Stimulated activated CD8-positive, alpha-beta memory T cell treated with anti-CD3 and anti-CD28 coated beads, Interleukin-15, amount 100 ng/mL, for 48 hours (primary cell): ENCODE data around the gene MTHFR.
A peak's percentile ranks its signal among the peaks of the same experiment; 100 is the strongest.

ENCODE experiments used
- DNase-seq, 2 donors: peaks; one replicate each; pipeline ENCODE4 v3.0.0-alpha.2; 2020; ENCODE audit warnings: low read depth in 2 of 2

MTHFR gene

DNA sequence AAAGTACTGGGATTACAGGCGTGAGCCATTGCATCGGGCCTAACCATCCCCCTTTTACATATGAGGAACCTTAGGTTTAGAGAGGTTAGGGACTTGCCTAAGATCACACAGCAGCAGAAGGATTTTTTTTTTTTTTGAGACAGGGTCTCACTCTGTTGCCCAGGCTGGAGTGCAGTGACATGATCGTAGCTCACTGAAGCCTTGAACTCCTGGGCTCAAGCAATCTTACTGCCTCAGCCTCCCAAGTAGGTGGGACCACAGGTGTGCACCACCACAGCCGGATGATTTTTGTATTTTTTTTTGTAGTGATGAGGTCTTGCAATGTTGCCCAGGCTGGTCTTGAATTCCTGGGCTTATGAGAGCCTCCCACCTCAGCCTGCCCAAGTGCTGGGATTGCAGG lies 46.0 kb downstream of the MTHFR start:
- DNase-seq = no peak

GRCh38 chr1:11757047-11757446 lies 48.7 kb downstream of the MTHFR start:
- no peak for DNase-seq

- no peak for DNase-seq
Observed at GRCh38 chr1:11753555-11754208, 52.1 kb downstream of the MTHFR start.

DNA sequence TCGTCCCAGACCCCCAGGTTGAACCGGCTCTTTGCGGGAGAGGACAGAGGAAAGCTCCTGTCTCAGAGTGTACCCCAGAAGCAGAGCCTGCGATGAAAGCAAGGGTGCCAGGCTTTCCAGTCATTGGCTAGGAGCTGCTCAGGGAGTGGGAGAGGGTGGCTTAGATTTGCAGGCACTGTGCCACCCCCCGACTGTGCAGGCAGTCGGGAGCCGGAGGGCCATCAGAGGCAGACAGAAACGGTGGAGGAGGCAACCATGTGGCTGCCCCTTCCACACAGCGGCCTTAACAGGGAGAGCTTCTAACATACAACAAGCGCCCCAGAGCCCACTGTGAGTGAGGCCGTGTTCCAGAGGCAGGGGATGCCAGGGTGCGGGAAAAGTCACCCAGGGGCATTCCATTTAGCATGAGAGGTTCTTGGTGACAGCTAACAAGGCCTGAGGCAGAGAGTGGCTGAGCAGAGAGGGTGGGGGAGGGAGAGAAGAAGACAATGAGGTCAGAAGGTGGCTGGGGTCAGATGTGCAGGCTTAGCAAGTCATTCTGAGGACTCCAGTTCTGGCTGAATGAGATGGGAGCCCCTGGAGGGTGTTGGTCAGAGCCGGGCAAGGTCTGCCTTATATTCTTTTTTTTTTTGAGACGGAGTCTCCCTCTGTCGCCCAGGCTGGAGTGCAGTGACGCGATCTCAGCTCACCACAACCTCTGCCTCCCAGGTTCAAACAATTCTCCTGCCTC lies 53.2 kb downstream of the MTHFR start:
- no peak for DNase-seq

DNA sequence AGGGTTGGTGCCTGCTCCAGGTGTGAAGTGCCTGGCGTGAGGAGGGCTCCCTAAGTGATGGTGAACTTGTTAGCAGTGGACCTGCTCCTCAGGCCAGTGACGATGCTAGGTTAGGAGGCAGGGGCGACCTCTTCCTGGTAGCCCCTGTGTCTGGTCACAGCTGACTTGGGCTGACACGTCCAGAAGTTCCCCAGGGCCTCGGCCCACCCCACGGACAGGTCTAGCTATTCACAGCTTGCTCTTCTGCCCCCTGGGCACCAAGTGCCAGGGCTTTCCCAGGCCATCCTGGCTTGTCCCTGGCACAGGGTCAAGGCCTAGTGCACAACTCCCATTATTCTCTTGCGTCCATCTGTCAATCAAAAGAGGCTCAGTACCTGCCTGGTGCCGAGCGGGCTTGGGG lies 54.7 kb downstream of the MTHFR start:
- DNase-seq = no peak

DNA sequence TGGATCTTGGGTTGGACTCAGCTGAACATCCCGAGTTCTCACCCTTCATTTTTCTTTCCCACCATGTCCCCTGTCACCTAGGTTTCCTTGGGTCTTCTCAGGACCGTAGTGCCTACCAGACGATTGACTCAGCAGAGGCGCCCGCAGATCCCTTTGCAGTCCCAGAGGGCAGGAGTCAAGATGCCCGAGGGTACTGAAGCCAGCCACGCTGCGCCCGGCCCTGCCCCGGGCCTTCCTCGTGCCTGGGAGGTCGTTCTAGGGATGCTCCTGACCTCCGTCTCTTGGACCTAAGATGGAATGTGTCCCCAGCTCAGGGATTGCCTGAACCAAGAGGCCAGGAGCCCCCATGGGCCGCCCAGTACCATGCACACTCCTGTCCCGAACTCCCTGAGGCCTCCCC lies 55.8 kb downstream of the MTHFR start:
- no peak for DNase-seq

GRCh38 chr1:11749203-11749689 lies 56.5 kb downstream of the MTHFR start:
- peak; percentile 32 to 34 for DNase-seq

DNA sequence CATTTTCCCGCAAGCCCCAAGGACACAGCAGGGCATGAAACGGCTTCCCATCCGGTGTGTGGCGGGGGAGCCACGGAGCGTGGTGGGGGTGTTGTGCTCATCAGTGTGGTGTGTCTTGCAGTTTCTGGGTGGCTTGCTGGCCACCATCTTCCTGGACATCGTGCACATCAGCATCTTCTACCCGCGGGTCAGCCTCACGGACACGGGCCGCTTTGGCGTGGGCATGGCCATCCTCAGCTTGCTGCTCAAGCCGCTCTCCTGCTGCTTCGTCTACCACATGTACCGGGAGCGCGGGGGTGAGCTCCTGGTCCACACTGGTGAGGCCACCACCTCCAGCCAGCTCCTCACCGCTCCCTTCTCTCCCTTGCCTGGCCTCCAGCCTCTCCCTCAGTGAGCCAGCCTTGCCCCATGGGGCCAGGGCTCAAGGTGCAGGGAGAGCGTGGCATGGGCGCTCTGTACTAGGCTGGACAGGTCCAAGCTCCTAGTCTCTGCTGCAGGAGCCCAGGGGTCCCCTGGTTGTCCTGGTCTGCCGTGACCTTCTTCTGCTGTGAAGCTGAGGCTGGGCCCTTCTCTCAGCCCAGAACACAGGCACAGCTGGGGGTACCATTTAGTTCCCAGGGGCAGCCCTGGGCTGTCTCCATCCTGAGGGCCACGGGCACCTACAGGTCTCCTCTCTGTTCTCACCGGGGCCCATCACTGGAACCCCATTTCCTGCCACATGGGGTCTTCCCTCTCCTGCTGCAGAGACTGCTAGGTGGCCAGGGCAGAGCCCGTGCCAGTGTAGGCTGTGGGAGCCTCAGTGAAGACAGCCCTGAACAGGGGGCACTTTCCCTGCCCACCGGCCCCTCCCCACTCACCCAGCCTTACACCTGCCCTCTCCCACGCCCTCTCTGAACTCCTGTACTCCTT lies 57.2 kb downstream of the MTHFR start:
- DNase-seq = no peak

DNA sequence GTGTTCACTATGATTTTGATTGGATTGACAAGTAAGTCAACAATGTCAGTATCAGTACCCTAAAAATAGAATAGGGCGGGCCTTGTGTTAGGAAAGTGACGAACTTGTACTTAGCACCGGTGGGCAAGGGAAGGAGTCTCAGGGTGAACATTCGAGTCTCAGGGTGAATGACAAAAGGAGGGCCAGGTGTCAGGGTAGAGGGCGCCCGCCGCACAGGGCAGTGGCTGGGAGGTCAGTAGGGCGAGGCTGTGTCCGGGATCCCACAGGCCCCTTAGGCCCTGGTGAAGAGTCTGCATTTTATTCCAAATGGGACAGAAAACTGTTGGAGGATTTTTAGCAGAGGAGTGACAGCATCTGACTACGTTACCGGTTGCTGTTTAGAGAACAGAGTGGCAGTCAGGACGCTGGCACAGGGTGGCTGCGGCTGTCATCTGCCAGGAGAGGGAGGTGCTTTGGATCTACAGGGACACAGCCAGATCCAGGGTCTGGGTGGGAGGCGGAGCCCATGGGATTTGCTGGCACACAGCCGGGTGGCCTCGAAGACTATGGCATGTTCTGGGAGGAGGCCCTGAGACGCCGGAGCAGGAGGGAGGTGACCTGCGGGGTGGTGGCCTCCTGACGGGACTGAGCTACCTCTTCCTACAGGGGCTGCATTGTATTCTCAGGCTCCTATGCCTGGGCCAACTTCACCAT lies 58.8 kb downstream of the MTHFR start:
- no peak for DNase-seq

DNA sequence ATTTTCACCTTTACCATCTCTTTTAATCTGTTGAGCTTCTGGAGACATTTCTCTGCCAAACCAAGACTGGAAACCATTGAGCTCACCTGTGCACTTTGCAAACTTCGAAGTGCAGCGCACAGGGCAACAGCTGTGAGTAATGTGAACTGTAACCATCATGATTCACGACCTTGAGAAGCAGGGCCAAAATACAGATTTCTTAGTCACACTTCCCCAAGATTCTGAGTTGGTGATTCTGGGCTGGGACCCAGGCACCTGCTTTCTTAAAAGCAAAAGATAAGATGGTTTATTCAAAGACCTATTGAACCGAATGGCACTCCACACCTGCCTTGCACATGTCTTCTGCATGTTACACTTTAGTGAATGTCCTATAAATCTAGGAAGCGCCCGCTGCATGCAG lies 59.7 kb downstream of the MTHFR start:
- DNase-seq = no peak

GRCh38 chr1:11744287-11744686 lies 61.5 kb downstream of the MTHFR start:
- DNase-seq = no peak

DNA sequence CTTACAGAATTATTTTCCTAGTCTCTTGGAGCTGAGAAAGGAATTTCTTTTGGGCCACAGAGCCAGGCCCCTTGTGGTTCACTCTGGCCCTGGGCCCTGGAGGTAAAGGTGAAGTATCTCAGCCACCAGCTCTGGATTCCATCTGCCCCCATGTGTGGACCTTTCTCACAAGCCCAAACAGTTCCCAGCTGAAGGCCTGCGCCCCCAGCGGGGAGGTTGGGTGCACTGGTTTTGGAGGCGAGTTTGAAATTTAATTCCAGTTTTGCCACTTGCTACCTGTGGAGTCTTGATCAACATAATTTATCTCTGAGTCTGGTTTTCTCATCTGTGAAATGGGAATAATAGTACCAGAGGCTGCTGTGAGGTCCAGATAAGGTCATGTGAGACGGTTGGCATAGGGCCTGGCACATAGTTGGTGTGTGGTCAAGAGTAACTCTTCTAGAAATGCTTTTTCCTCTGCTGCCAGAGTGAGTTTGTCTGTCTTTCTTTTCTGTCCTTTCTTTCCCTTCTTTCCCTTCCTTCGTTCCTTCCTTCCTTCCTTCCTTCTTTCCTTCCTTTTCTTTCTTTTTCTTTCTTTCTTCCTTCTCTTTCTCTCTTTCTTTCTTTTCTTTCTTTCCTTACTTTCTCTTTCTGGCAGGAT lies 63.7 kb downstream of the MTHFR start:
- no peak for DNase-seq

- no peak for DNase-seq
Observed at GRCh38 chr1:11741482-11741881, 64.3 kb downstream of the MTHFR start.

GRCh38 chr1:11740258-11741192 lies 65.2 kb downstream of the MTHFR start:
- peak; percentile 14 to 26 for DNase-seq

GRCh38 chr1:11738783-11739182 lies 67.0 kb downstream of the MTHFR start:
- no peak for DNase-seq

GRCh38 chr1:11738096-11738495 lies 67.7 kb downstream of the MTHFR start:
- DNase-seq = no peak

DNA sequence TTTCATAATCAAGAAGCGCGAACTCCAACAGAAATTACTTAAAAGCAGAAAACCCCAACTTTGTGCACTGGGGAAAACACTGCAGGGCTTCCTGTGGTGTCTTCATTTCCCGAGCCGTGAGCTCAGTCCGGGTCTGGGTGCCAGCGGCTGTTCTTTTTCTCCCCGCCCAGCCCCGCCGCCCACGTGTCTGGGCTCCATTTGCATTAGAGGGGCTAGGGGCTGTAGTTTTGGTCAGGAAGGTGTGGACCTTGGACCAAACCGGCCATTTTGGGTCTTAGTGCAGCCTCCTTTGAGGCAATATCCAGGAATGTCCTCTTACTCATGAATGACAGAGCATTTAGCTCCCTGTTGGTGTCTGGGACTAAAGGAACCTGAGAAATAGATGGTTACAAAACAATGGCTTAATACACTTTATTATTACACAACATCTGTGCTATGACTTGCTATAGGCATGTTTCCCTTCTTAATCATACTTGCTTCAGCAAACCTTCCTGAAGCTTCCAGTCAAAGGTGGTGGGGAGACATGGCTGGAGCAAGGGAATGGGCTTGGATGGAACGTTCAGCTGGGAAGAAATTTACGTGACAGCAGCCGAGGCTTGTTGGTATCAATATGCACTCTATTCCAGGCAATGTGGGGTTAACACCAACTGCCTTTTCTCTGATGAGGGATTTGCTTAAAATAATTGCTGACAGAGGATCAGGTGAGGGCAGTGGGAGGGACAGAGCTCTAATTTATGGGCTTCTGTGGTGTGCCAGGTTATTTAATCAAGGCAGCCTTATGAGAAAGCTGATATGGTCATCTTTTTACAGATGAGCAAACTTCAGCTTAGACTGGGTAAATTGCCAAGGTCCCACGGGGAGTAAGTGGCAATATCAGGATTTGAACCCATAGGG lies 68.8 kb downstream of the MTHFR start:
- peak in 1 of 2 donors; percentile 11 for DNase-seq

- peak; percentile 85 to 87 for DNase-seq
Observed at GRCh38 chr1:11735854-11736745, 69.7 kb downstream of the MTHFR start, which contains the start of gene AGTRAP. AGTRAP (plus strand) TSS chr1:11736136; CDS start chr1:11736209, 73 bp downstream.
